OCI-LY7 (cell line): ENCODE results near the gene ROBO1. TPM values are rescaled to one million over a fixed set of nuclear protein-coding genes. Genes with fewer than 3 reads are reported as not detected.

ENCODE experiments used
- BruUV-seq: library from RNA; stranded (reverse); fragments of 400-500 nt; replicated peaks from 2 replicates; lab custom pipeline; 2021; lab: Mats Ljungman, UMichigan
- CTCF ChIA-PET: fragments of 300-600 bp; sonication (Branson Sonifier 250); formaldehyde crosslinking; loops from one replicate; lab custom pipeline; 2022; ENCODE audit warnings: antibody characterized with exemption; ENCODE audit not compliant: unreplicated experiment; lab: Charles Lee
- POLR2A ChIA-PET: fragments of 300-600 bp; sonication (Branson Sonifier 250); formaldehyde crosslinking; loops from one replicate; lab custom pipeline; 2022; ENCODE audit warnings: antibody characterized with exemption; lab: Charles Lee
- DNase-seq: peaks from one replicate; pipeline ENCODE4 v3.0.0-alpha.2; 2015; ENCODE audit warnings: low spot score
- H2AFZ ChIP-seq: fragments of 200-600 bp; sonication (generic), shearing (Covaris generic); 2 replicates; pipeline ENCODE4 v1.6.1; 2014; ENCODE audit warnings: mild to moderate bottlenecking, antibody characterized with exemption, low read length, moderate library complexity
- H3K27ac ChIP-seq: fragments of 200-600 bp; sonication (generic); 2 replicates; pipeline ENCODE4 v1.5.1; 2014; ENCODE audit warnings: mixed run types, low read depth, mild to moderate bottlenecking, moderate library complexity, low read length, inconsistent platforms; ENCODE audit not compliant: poor library complexity, severe bottlenecking
- H3K36me3 ChIP-seq: fragments of 200-600 bp; sonication (generic); 2 replicates; pipeline ENCODE4 v1.6.1; 2014; ENCODE audit warnings: mild to moderate bottlenecking, antibody characterized with exemption, low read length, moderate library complexity, mixed read lengths; ENCODE audit not compliant: insufficient read depth
- H3K4me1 ChIP-seq: fragments of 200-600 bp; sonication (generic); 2 replicates; pipeline ENCODE4 v1.5.1; 2014; ENCODE audit warnings: mild to moderate bottlenecking, low read length; ENCODE audit not compliant: insufficient read depth, poor library complexity, severe bottlenecking
- H3K4me2 ChIP-seq: fragments of 200-600 bp; sonication (generic); 2 replicates; pipeline ENCODE4 v1.6.1; 2014; ENCODE audit warnings: mild to moderate bottlenecking, low read length
- H3K4me3 ChIP-seq: fragments of 200-600 bp; sonication (generic); 2 replicates; pipeline ENCODE4 v1.5.1; 2014; ENCODE audit warnings: mild to moderate bottlenecking, low read depth, low read length; ENCODE audit not compliant: poor library complexity, severe bottlenecking
- H3K79me2 ChIP-seq: fragments of 200-600 bp; sonication (generic); 2 replicates; pipeline ENCODE4 v1.6.1; 2016; ENCODE audit warnings: low read depth, mild to moderate bottlenecking, low read length, moderate library complexity, mixed read lengths; ENCODE audit not compliant: insufficient read depth
- H3K9me2 ChIP-seq: fragments of 200-600 bp; sonication (generic); 2 replicates; pipeline ENCODE4 v1.6.1; 2016; ENCODE audit warnings: mild to moderate bottlenecking, low read length, mixed read lengths; ENCODE audit not compliant: insufficient read depth
- H3K9me3 ChIP-seq: fragments of 200-600 bp; sonication (generic); 2 replicates; pipeline ENCODE4 v1.6.1; 2014; ENCODE audit warnings: mild to moderate bottlenecking, mixed run types, low read length, mixed read lengths
- H4K20me1 ChIP-seq: fragments of 200-600 bp; sonication (generic); 2 replicates; pipeline ENCODE4 v1.6.1; 2014; ENCODE audit warnings: mild to moderate bottlenecking, antibody characterized with exemption, low read length, moderate library complexity, mixed read lengths; ENCODE audit not compliant: insufficient read depth
- CTCF ChIP-seq: fragments of 200-600 bp; sonication (generic); conservative IDR thresholded peaks from 2 replicates; pipeline ENCODE4 v1.5.1; 2014; ENCODE audit warnings: mild to moderate bottlenecking, antibody characterized with exemption, low read length, moderate library complexity, mixed read lengths
- EZH2phosphoT487 ChIP-seq: fragments of 200-600 bp; sonication (generic); IDR thresholded peaks from 2 replicates; pipeline ENCODE4 v1.6.1; 2018; ENCODE audit warnings: low read depth, borderline replicate concordance, mild to moderate bottlenecking, mixed run types, antibody characterized with exemption, low read length, moderate library complexity, mixed read lengths
- intact Hi-C: fragments of 100-400 bp; cut with micrococcal nuclease; formaldehyde crosslinking; loops from one replicate; pipeline ENCODE4 v1.10.0; 2022; ENCODE audit not compliant: unreplicated experiment
- total RNA-seq, 2 experiments: library from RNA; depleted of rRNA in 1 of 2; stranded (reverse); fragments of >200 nt in 1 of 2; shearing (Covaris generic) in 1 of 2; gene quantifications; 2 replicates each; pipeline ENCODE4 v1.2.3, GENCODE V29; 2014 to 2022

The ROBO1 gene
- total RNA-seq, 2 experiments from 2014 or later = not detected

GRCh38 chr3:78606756-78607155, 1161.0 kb downstream of the ROBO1 start:
- no TSS peak for BruUV-seq
- intact Hi-C loops = no loop called here

GRCh38 chr3:78605178-78605577, 1162.6 kb downstream of the ROBO1 start:
- Histone ChIP-seq H2AFZ (no peak overlapping the region), H3K4me1 (no peaks in the 10 kb centered on the region), H3K9me3 (no peaks in the 10 kb centered on the region), H4K20me1 (no peaks in the 10 kb centered on the region), H3K4me2 (no peak overlapping the region), H3K79me2 (no peaks in the 10 kb centered on the region), H3K27ac (no peak overlapping the region), H3K9me2 (no peaks in the 10 kb centered on the region), H3K36me3 (no peaks in the 10 kb centered on the region), H3K4me3 (no peak overlapping the region)
- ChIA-PET POLR2A (no interaction called here), CTCF (no interaction called here)
- BruUV-seq = no TSS peak
- intact Hi-C loops = no loop called here
- no peak for DNase-seq
- no peak for TF ChIP-seq EZH2phosphoT487
- TF ChIP-seq CTCF = no peak

More at GRCh38 chr3:78606756-78607155, 1161.0 kb downstream of the ROBO1 start:
- ChIA-PET CTCF (no interaction called here), POLR2A (interaction anchor here (0.6 kb wide), 1 partner anchor 347 kb away, joined by 3 read pairs; no protein-coding TSS in a partner anchor)
- H2AFZ ChIP-seq = no peak overlapping the region
- H3K79me2 ChIP-seq = no peaks in the 10 kb centered on the region
- DNase-seq = no peak
- H3K36me3 ChIP-seq = no peaks in the 10 kb centered on the region
- no peaks in the 10 kb centered on the region for H3K9me3 ChIP-seq
- no peak overlapping the region for H3K4me3 ChIP-seq
- no peaks in the 10 kb centered on the region for H4K20me1 ChIP-seq
- no peaks in the 10 kb centered on the region for H3K9me2 ChIP-seq
- H3K4me2 ChIP-seq = no peak overlapping the region
- no peak overlapping the region for H3K27ac ChIP-seq
- no peaks in the 10 kb centered on the region for H3K4me1 ChIP-seq
- TF ChIP-seq CTCF = no peak
- TF ChIP-seq EZH2phosphoT487 = no peak

GRCh38 chr3:78604341-78604740, 1163.5 kb downstream of the ROBO1 start:
- no TSS peak for BruUV-seq
- CTCF ChIA-PET = no interaction called here
- POLR2A ChIA-PET = interaction anchor here (0.6 kb wide), 1 partner anchor 609 kb away, joined by 3 read pairs; no protein-coding TSS in a partner anchor
- no peak overlapping the region for H3K4me2 ChIP-seq
- no peak overlapping the region for H2AFZ ChIP-seq
- H3K9me2 ChIP-seq = no peaks in the 10 kb centered on the region
- TF ChIP-seq EZH2phosphoT487 (no peak), CTCF (no peak)
- H3K36me3 ChIP-seq = no peaks in the 10 kb centered on the region
- DNase-seq = no peak
- H3K4me3 ChIP-seq = no peak overlapping the region
- H3K4me1 ChIP-seq = no peaks in the 10 kb centered on the region
- no peaks in the 10 kb centered on the region for H3K9me3 ChIP-seq
- no peaks in the 10 kb centered on the region for H3K79me2 ChIP-seq
- H4K20me1 ChIP-seq = no peaks in the 10 kb centered on the region
- intact Hi-C loops = no loop called here
- H3K27ac ChIP-seq = no peak overlapping the region
